HFF-Myc (cell line): ENCODE data around the gene WNT8B.

ENCODE experiments used
- DNase-seq: peaks from one replicate; pipeline ENCODE4 v3.0.0-alpha.2; 2011; ENCODE audit warnings: low read depth; ENCODE audit errors: extremely low read depth
- H3K4me3 ChIP-seq: replicated peaks from 2 replicates; pipeline ENCODE4 v1.5.1; 2011; ENCODE audit warnings: low read depth, mild to moderate bottlenecking, control low read depth, low read length
- TF ChIP-seq, protein P1 (sequence below): IDR thresholded peaks from 2 replicates; pipeline ENCODE4 v1.5.1; 2012; ENCODE audit warnings: mild to moderate bottlenecking, low read depth, low read length, control low read depth; ENCODE audit errors: missing control alignments

Gene WNT8B

DNA sequence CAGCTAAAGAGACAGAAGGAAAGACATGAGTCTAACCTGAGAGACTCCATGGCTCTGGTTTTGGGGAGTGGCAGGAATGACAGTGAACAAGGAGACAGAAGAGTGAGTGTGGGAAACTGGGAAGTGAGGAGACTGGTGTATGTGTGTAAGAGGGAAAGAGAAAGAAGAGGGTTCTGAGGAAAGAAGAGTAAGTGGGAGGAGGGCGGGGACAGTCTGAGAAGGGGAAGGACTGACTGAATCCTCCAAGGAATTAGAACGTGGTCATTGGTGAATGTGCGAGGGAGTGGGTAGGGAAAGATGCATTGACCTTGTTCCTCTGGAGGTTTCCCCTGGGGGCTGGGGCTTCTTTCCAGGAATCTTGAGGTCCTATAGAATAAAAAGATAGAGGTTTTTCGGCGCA is 26.6 kb downstream of the WNT8B start:
- H3K4me3 ChIP-seq, result no peak overlapping the region
- TF ChIP-seq, protein P1, sequence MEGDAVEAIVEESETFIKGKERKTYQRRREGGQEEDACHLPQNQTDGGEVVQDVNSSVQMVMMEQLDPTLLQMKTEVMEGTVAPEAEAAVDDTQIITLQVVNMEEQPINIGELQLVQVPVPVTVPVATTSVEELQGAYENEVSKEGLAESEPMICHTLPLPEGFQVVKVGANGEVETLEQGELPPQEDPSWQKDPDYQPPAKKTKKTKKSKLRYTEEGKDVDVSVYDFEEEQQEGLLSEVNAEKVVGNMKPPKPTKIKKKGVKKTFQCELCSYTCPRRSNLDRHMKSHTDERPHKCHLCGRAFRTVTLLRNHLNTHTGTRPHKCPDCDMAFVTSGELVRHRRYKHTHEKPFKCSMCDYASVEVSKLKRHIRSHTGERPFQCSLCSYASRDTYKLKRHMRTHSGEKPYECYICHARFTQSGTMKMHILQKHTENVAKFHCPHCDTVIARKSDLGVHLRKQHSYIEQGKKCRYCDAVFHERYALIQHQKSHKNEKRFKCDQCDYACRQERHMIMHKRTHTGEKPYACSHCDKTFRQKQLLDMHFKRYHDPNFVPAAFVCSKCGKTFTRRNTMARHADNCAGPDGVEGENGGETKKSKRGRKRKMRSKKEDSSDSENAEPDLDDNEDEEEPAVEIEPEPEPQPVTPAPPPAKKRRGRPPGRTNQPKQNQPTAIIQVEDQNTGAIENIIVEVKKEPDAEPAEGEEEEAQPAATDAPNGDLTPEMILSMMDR, result no peak
- no peak for DNase-seq

DNA sequence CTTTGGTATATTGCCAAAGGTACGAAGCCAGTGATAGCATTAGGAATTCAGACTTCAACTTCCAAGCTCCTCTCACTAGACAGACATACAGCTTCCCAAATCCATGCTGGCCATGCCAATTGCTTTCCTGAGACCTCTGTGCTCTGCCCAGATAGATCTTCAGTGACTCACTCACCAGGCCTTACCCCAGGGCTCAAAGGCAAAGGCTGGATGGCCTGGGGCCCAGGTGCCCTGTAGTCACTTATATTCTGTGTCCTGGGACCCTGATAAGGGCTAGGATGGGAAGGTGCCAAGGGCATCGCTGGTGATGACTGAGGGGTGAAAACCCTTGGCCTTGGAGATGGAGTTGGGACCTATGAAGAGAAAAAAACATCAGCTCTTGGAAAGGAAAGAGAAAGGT is 27.7 kb downstream of the WNT8B start:
- TF ChIP-seq, protein P1, result no peak
- DNase-seq, result no peak
- no peak overlapping the region for H3K4me3 ChIP-seq

DNA sequence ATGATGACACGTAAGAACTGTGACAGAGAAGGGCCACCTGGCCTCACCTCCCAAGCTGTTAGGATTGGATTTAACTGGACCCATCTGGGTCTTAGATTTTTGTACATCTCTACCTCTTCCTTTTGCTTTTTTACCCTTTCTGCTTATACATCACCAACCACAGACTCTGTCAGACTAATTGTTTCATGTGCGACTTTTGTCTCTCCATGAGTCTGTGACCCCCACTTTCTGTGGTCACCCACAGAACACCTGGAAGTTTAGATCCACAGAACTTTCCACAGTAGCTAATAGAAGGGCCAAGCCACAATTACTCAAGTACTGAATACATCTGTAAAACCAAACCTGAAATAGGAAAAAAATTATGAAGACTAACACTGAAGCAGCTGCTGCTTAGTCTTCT is 33.8 kb downstream of the WNT8B start:
- H3K4me3 ChIP-seq, result no peak overlapping the region
- DNase-seq, result no peak
- TF ChIP-seq, protein P1, result no peak

DNA sequence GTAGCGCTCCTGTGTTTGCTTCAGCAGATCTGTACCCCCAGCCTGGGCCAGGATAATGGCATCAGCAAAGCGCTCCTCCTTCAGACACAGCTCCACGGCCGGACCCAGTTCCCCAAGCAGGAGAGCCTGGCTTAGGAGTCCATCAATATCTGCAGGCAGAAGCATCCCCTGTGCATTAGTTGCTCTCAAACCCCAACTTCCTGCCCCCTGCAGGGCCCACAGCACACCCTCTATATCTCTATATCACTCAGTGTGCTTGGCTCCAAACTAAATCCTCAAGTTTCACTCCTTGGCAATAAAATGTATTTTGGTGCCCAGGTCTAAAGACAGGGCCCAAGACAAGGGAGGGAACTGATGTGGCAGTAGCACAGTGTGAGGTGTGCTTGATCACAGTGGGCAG is 35.2 kb downstream of the WNT8B start:
- TF ChIP-seq, protein P1, result no peak
- no peak overlapping the region for H3K4me3 ChIP-seq
- DNase-seq, result no peak

DNA sequence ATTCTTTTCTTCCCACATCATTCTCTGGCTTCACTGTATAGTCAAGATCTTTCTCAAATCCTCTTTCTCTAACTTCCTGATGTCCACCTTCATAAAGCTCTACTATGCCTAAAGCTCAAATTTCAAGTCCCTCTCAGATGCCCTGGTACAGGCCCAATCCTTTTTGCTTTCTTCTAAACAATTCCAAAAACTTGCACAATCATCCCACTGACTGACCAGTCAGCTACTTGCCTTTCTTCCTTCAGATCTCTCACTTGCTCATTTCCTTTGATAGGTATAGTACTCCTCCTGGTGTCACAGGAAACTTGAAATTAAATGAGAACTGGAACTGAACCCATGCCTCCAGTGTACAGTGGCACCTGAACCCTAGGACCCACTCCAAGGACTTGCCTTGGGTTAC is 38.6 kb downstream of the WNT8B start:
- no peak for DNase-seq
- TF ChIP-seq, protein P1, result no peak
- no peak overlapping the region for H3K4me3 ChIP-seq

DNA sequence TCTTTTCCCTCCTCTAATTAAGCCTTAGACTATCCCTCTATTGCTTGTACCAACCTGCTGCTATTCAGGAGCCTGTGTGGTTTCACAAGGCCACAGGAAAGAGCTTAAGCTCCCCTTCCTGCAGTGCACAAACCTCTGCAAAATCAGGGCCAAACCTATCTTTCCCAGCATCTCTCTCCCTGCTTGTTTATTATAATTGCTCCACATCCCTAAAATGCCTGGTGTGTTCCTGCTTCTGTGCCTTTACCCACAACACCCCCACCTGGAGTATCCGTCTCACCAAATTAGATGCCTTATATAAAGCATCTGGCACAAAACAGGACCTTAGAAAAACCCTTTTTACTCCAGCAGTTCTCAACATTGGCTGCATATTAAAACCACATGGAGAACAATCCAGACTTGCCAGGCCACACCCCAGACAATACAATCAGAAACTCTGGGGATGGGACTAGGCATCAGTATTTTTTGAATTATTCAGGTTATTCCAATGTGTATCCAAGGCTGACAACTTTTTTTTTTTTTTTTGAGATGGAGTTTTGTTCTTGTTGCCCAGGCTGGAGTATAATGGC is 40.2 kb downstream of the WNT8B start:
- TF ChIP-seq, protein P1, result no peak
- peak; percentile 59 for DNase-seq
- H3K4me3 ChIP-seq, result no peak overlapping the region

DNA sequence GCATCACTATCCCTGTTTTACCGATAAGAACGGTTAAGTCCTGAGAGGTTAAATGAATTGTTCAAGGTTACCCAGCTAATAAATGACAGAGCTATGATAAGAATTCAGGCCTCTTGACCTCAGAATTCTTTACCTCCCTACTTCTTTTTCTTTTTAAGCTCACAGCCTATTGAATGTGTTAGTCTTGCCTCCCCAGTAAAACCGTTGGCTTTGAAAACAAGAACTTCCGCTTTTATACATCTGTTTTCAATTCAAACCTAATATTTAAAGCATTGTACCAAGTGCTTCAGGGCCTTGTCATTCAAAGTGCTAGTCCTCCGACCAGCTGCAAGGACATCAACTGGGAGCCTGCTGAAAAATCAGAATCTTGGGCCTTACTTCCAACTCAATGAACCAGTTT is 41.3 kb downstream of the WNT8B start:
- DNase-seq, result peak; percentile 61
- TF ChIP-seq, protein P1, result no peak
- H3K4me3 ChIP-seq, result no peak overlapping the region
